ENCODE measurements around the gene PEX14.

Gene PEX14

DNA sequence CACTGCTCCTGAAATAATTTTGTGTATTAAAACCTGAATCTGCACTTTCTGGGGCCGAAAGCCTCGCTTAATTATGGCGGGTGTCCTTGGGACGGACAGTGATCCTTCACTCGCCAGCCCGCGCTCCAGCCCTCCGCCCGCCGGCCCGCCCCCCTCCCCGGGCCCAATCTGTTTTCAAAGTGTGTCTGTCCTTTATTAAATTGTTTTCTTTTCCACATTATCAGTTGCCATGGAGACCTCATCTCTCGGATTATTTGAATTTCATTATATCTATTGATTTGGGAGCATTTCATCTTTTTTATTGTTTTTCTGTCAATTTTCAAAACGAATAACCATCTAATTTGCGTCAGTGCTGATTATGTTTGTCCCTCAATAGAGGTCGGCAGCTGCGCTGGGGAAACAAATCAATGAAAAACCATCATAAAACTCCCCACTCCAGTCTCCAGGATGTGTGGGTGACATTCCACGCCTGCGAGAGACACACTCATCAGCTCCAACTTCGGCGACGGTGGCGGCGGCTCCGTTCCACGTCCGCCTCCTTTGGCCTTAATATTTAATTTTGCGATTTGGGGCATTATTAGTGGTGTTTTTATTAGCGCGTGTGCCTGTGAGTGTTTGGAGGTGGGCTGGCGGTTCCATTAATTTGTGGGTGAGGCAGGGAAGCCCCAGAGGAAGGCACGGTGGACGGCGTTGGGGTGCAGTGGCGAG lies 197.7 kb downstream of the PEX14 start:
- ATAC-seq, result no peak
- Mint-ChIP-seq H3K4me3 (no peak overlapping the region), H3K4me1 (peaks cover 30% of the 10 kb centered on the region), H3K9me3 (no peaks in the 10 kb centered on the region), H3K27me3 (no peaks in the 10 kb centered on the region), H3K36me3 (no peaks in the 10 kb centered on the region), H3K27ac (no peak overlapping the region)

DNA sequence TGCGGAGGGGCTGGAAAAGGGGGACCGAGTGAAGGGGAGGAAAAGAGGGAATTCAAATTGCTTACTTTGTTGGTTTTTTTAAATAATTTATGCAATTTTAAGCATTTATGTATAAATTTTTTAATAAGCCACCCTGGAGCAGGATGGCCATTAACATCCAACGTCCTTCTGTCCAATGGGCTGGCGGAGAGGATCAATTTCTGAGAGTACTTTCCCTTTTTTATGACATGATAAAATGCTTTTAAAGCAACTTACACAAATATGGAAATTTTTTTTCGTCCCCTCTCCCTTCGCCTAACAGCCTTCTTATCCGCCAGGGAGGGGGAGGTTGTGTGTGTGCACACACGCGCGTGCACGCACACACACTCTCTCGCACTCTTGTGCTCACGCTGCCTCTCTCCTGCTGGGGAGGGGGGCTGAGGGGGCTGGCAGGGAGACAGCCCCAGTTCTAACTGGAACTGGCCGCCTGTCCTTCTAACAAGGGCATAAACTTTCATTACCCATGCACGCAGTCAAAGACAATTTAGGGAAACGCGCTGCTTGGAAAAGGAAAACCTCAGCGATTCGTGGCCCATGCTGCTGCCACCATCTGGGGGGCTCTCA lies 198.5 kb downstream of the PEX14 start:
- H3K36me3 Mint-ChIP-seq, result no peaks in the 10 kb centered on the region
- H3K9me3 Mint-ChIP-seq, result no peaks in the 10 kb centered on the region
- peaks cover 34% of the 10 kb centered on the region for H3K4me1 Mint-ChIP-seq
- H3K4me3 Mint-ChIP-seq, result no peak overlapping the region
- no peak for ATAC-seq
- H3K27me3 Mint-ChIP-seq, result no peaks in the 10 kb centered on the region
- H3K27ac Mint-ChIP-seq, result no peak overlapping the region

DNA sequence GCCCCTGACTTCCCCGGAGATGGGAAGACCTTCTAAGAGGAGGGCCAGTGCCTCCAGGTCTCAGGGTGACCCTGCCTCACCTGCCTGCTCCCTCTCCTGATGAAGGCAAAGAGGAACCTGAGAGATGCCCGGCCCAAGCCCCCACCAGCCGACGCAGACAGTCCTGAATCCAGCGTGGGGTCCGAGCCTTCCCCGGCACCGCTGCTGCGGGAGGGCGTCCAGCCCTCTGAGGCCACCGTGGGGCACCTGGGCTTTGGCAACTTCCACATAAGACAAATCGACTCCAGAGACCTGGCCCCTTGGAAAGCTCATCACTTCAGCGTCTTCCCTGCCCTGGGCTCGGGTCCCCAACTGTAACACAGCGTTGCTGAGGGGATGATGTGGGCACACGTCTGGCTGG lies 199.5 kb downstream of the PEX14 start:
- Mint-ChIP-seq H3K27ac (no peak overlapping the region), H3K4me1 (peaks cover 35% of the 10 kb centered on the region), H3K9me3 (no peaks in the 10 kb centered on the region), H3K36me3 (no peaks in the 10 kb centered on the region), H3K4me3 (no peak overlapping the region), H3K27me3 (no peaks in the 10 kb centered on the region)
- no peak for ATAC-seq

DNA sequence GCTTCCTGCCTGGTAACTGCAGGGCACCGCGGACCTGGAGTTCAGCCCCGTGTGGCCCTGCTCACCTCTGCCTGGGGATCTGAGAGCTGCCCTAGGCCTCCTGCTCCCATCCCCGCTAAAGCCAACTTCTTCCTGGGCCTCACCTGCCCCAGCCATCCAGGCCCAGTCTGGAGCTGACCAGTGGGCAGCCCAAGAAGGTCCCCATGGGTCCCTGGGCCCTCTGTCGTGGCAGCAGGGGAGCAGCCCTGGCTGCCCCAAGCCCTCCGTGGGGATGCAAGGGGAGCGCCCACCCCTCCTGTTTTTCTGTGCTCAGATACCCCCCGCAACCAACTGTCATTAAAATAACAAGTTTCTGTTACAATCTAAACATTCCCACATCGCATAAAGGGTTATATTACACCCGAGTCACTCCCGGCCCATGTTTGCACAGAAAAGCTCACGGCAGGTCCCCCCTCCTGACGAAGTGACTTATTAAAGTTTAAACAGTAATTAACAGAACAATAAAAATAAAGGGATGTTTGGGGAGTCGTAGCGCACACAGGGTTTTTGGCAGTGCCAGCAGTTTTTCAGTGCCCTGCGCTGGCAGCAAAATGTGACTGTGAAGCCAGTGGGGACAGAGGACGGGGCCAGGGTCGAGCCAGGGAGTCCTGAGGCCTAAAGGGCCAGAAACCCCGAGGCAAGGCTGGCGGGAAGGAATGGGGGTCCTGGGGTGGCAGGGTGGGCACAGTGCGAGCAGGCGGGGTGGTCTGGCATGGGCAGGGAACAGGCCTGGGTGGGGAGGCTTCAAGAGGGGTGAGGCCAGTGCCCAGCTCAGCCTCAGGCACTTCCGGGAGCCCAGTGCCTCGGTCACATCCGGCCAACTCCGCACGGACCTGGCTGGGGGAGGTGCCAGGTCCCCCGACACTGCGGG lies 200.2 kb downstream of the PEX14 start:
- Mint-ChIP-seq H3K27ac (no peak overlapping the region), H3K4me1 (peaks cover 41% of the 10 kb centered on the region), H3K9me3 (no peaks in the 10 kb centered on the region), H3K27me3 (no peaks in the 10 kb centered on the region), H3K36me3 (no peaks in the 10 kb centered on the region), H3K4me3 (no peak overlapping the region)
- ATAC-seq, result no peak

DNA sequence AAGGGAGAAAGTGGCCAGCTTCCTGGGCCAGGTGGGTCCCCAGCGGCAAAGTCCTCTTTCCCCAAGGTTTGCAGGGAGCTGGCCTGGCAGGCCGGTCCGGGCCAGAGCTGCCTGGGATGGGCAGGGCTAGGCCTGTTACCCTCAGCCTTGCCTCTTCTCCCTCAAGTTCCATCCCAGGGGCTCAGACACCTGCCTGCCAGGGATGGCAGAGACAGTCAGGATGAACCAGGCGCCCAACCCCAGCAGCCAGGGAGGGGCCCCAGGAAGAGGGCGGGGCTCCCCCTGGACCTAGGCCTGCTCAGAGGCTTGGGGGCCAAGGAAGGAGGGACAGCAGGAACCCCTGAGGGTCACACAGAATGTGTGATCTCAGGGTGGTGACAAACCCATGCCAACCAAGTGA lies 201.1 kb downstream of the PEX14 start:
- H3K4me3 Mint-ChIP-seq, result no peak overlapping the region
- no peak for ATAC-seq
- H3K4me1 Mint-ChIP-seq, result peaks cover 45% of the 10 kb centered on the region
- no peaks in the 10 kb centered on the region for H3K27me3 Mint-ChIP-seq
- no peaks in the 10 kb centered on the region for H3K36me3 Mint-ChIP-seq
- H3K27ac Mint-ChIP-seq, result no peak overlapping the region
- H3K9me3 Mint-ChIP-seq, result no peaks in the 10 kb centered on the region

DNA sequence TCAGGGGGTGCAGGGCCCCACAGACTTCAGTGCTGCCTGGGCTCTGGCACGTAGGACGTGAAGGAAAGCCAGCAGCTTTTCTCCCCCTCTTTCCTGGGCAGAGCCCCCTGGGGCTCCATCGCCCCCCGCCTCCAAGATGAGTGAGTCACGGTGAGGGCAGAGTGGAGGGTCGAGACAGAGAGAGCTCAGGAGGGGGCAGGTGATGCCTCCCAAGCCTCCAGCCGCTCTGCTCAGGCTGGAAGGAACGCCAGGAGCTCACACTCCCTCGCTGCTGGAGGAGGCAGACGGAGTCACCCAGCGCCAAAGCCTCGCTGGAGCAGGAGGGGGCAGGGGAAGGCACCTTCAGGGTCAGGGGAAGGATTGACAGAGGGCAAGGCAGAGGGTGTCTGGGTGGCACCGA lies 202.2 kb downstream of the PEX14 start:
- H3K4me1 Mint-ChIP-seq, result peaks cover 50% of the 10 kb centered on the region
- no peaks in the 10 kb centered on the region for H3K9me3 Mint-ChIP-seq
- H3K27me3 Mint-ChIP-seq, result no peaks in the 10 kb centered on the region
- H3K4me3 Mint-ChIP-seq, result no peak overlapping the region
- peak overlapping the region; percentile 59 for H3K27ac Mint-ChIP-seq
- no peaks in the 10 kb centered on the region for H3K36me3 Mint-ChIP-seq
- no peak for ATAC-seq

- no peaks in the 10 kb centered on the region for H3K36me3 Mint-ChIP-seq
Observed at GRCh38 chr1:10677491-10678391, 203.0 kb downstream of the PEX14 start.

GRCh38 chr1:10678402-10678801 lies 203.7 kb downstream of the PEX14 start:
- no peaks in the 10 kb centered on the region for H3K27me3 Mint-ChIP-seq
- no peak overlapping the region for H3K27ac Mint-ChIP-seq
- H3K9me3 Mint-ChIP-seq, result no peaks in the 10 kb centered on the region
- H3K4me1 Mint-ChIP-seq, result peaks cover 58% of the 10 kb centered on the region
- H3K36me3 Mint-ChIP-seq, result peaks cover 2% of the 10 kb centered on the region
- no peak overlapping the region for H3K4me3 Mint-ChIP-seq
- no peak for ATAC-seq

More at GRCh38 chr1:10677491-10678391, 203.0 kb downstream of the PEX14 start:
- Mint-ChIP-seq H3K4me1 (peaks cover 54% of the 10 kb centered on the region), H3K27me3 (no peaks in the 10 kb centered on the region), H3K9me3 (no peaks in the 10 kb centered on the region), H3K27ac (no peak overlapping the region), H3K4me3 (no peak overlapping the region)
- no peak for ATAC-seq

DNA sequence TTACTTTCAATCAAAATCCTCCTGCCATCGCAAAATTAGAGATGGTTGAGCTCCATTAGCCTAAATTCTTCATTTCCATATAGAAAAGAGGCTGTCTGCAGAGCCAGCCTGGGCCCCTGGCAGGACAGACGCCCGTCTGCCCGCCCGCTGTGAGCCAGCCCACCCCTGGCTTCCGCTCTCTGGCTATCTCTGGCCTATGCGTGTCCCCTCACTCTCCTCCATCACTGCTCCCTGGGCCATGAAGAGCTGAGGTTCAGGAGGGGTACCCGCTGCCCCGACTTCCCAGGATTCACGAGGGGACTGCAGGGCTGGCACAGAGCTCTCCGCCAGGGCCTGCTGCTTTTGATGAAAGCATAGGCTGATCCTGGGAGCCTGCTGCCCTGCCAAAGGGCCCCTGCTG lies 204.1 kb downstream of the PEX14 start:
- H3K4me3 Mint-ChIP-seq, result no peak overlapping the region
- H3K27me3 Mint-ChIP-seq, result no peaks in the 10 kb centered on the region
- no peak for ATAC-seq
- H3K9me3 Mint-ChIP-seq, result no peaks in the 10 kb centered on the region
- no peak overlapping the region for H3K27ac Mint-ChIP-seq
- H3K36me3 Mint-ChIP-seq, result peaks cover 7% of the 10 kb centered on the region
- H3K4me1 Mint-ChIP-seq, result peaks cover 63% of the 10 kb centered on the region

- peaks cover 64% of the 10 kb centered on the region for H3K4me1 Mint-ChIP-seq
- no peaks in the 10 kb centered on the region for H3K27me3 Mint-ChIP-seq
- H3K36me3 Mint-ChIP-seq, result peaks cover 10% of the 10 kb centered on the region
- ATAC-seq, result no peak
- no peak overlapping the region for H3K4me3 Mint-ChIP-seq
- no peak overlapping the region for H3K27ac Mint-ChIP-seq
- no peaks in the 10 kb centered on the region for H3K9me3 Mint-ChIP-seq
Observed at GRCh38 chr1:10679496-10680220, 204.9 kb downstream of the PEX14 start.

All from stimulated activated memory B cell treated with anti-CD40 and anti-IgM and Interleukin-4, amounts not matched to agents 10 μg/mL and 1 μg/mL and 100 μg/mL, for 72 hours (primary cell).